Glutamatergic neuron (in vitro differentiated cells): Measurements from ENCODE around the gene SHLD1. TPM values are rescaled to one million over a fixed set of nuclear protein-coding genes. Genes with fewer than 3 reads are reported as not detected.

ENCODE experiments used
- DNase-seq: peaks from one replicate; pipeline ENCODE4 v3.0.0; 2022
- H3K27ac Mint-ChIP-seq: one replicate; pipeline ENCODE4 v1.8.0; 2020; ENCODE audit warnings: mild to moderate bottlenecking, mixed read lengths, inconsistent platforms; ENCODE audit not compliant: unreplicated experiment
- H3K27me3 Mint-ChIP-seq: one replicate; pipeline ENCODE4 v1.8.0; 2020; ENCODE audit warnings: mild to moderate bottlenecking, moderate library complexity, mixed read lengths, inconsistent platforms; ENCODE audit not compliant: unreplicated experiment
- H3K36me3 Mint-ChIP-seq: one replicate; pipeline ENCODE4 v1.8.0; 2020; ENCODE audit warnings: mild to moderate bottlenecking, mixed read lengths, inconsistent platforms; ENCODE audit not compliant: unreplicated experiment
- H3K4me1 Mint-ChIP-seq: one replicate; pipeline ENCODE4 v1.8.0; 2020; ENCODE audit warnings: mild to moderate bottlenecking, low read depth, mixed read lengths, inconsistent platforms; ENCODE audit not compliant: unreplicated experiment
- H3K4me3 Mint-ChIP-seq: one replicate; pipeline ENCODE4 v1.8.0; 2020; ENCODE audit warnings: mild to moderate bottlenecking, mixed read lengths, inconsistent platforms; ENCODE audit not compliant: unreplicated experiment
- H3K9me3 Mint-ChIP-seq: one replicate; pipeline ENCODE4 v1.8.0; 2020; ENCODE audit warnings: mild to moderate bottlenecking, moderate library complexity, mixed read lengths, inconsistent platforms; ENCODE audit not compliant: unreplicated experiment
- total RNA-seq: library from RNA; stranded (reverse); fragmentation: NEBNext Ultra II Directional; extraction: Animal tissue kit (Norgen Biotek cat#: 25700); gene quantifications from one replicate; pipeline ENCODE4 v1.2.1, GENCODE V29; 2021; ENCODE audit not compliant: unreplicated experiment
- TF ChIP-seq, protein P1 (sequence below): fragments of 200-600 bp; sonication (generic); IDR thresholded peaks from one replicate; pipeline ENCODE4 v1.5.0; 2021; ENCODE audit not compliant: partially characterized antibody, unreplicated experiment

Gene SHLD1
- total RNA-seq, 1 donor from 2014 or later: 4.0 TPM

DNA sequence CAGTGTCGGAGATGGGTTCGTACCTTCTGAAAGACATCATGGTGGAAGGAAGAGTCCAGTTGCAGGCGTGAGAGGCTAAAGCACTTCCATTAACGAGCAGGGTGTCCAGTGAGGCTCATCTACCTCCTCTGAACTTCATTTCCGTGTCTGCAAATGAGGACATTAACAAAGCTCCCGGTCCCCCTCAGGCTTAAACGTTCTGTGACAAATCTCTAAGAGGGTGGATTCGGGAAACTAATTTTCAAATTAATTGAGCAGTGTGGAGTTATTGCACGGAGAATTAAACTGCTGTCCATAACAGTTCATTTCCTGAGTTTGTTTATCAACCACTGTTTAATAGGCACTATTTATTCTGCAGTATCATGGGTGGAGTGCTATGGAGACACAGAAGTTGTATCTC, 132.0 kb downstream of the SHLD1 start:
- TF ChIP-seq, protein P1, sequence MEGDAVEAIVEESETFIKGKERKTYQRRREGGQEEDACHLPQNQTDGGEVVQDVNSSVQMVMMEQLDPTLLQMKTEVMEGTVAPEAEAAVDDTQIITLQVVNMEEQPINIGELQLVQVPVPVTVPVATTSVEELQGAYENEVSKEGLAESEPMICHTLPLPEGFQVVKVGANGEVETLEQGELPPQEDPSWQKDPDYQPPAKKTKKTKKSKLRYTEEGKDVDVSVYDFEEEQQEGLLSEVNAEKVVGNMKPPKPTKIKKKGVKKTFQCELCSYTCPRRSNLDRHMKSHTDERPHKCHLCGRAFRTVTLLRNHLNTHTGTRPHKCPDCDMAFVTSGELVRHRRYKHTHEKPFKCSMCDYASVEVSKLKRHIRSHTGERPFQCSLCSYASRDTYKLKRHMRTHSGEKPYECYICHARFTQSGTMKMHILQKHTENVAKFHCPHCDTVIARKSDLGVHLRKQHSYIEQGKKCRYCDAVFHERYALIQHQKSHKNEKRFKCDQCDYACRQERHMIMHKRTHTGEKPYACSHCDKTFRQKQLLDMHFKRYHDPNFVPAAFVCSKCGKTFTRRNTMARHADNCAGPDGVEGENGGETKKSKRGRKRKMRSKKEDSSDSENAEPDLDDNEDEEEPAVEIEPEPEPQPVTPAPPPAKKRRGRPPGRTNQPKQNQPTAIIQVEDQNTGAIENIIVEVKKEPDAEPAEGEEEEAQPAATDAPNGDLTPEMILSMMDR: no peak
- Mint-ChIP-seq H3K27me3 (no peaks in the 10 kb centered on the region), H3K27ac (no peak overlapping the region), H3K9me3 (no peaks in the 10 kb centered on the region), H3K36me3 (no peaks in the 10 kb centered on the region), H3K4me3 (no peak overlapping the region), H3K4me1 (peaks cover 3% of the 10 kb centered on the region)
- DNase-seq: no peak

- TF ChIP-seq, protein P1: no peak
- DNase-seq: no peak
- Mint-ChIP-seq H3K27ac (no peak overlapping the region), H3K9me3 (no peaks in the 10 kb centered on the region), H3K36me3 (no peaks in the 10 kb centered on the region), H3K27me3 (no peaks in the 10 kb centered on the region), H3K4me1 (peaks cover 3% of the 10 kb centered on the region), H3K4me3 (no peak overlapping the region)
Observed at GRCh38 chr20:5884465-5885335, 134.5 kb downstream of the SHLD1 start.

- Mint-ChIP-seq H3K4me3 (no peak overlapping the region), H3K4me1 (peaks cover 3% of the 10 kb centered on the region), H3K27me3 (no peaks in the 10 kb centered on the region), H3K9me3 (no peaks in the 10 kb centered on the region), H3K27ac (no peak overlapping the region), H3K36me3 (no peaks in the 10 kb centered on the region)
- TF ChIP-seq, protein P1: no peak
- DNase-seq: no peak
Observed at GRCh38 chr20:5885866-5886265, 135.7 kb downstream of the SHLD1 start.

GRCh38 chr20:5886788-5887187, 136.6 kb downstream of the SHLD1 start:
- no peak overlapping the region for H3K4me3 Mint-ChIP-seq
- TF ChIP-seq, protein P1: no peak
- peaks cover 3% of the 10 kb centered on the region for H3K4me1 Mint-ChIP-seq
- no peak overlapping the region for H3K27ac Mint-ChIP-seq
- no peaks in the 10 kb centered on the region for H3K36me3 Mint-ChIP-seq
- H3K9me3 Mint-ChIP-seq: no peaks in the 10 kb centered on the region
- DNase-seq: no peak
- no peaks in the 10 kb centered on the region for H3K27me3 Mint-ChIP-seq

DNA sequence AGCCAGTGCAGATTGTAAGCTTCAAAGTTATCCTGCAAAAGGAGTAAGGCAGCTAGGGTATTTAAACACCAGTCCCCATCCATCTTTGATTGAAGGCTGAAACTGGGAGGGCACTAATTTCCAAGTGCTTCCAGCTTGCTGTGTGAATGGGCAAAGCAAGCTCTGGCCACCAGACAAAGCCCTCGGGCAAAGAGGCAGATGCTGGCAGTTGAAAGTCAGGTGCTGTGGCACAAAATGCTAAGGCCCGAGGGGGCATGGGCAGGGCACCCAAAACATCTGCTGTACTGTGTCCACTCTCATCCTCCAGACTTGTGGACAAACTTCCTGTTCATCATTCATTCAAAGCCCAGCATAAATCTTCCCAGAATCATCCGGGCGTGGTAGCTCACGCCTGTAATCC, 137.2 kb downstream of the SHLD1 start:
- TF ChIP-seq, protein P1: no peak
- Mint-ChIP-seq H3K4me1 (peaks cover 3% of the 10 kb centered on the region), H3K9me3 (no peaks in the 10 kb centered on the region), H3K36me3 (no peaks in the 10 kb centered on the region), H3K27me3 (no peaks in the 10 kb centered on the region), H3K27ac (no peak overlapping the region), H3K4me3 (no peak overlapping the region)
- no peak for DNase-seq
